Measurements from ENCODE around the gene C6orf15. TPM values are rescaled to one million over a fixed set of nuclear protein-coding genes. Genes with fewer than 3 reads are reported as not detected.

C6orf15 gene
- total and polyA plus RNA-seq, 2 donors (not counting 3 experiments of a cell fraction or from before 2014, with no cell fraction given): not detected

DNA sequence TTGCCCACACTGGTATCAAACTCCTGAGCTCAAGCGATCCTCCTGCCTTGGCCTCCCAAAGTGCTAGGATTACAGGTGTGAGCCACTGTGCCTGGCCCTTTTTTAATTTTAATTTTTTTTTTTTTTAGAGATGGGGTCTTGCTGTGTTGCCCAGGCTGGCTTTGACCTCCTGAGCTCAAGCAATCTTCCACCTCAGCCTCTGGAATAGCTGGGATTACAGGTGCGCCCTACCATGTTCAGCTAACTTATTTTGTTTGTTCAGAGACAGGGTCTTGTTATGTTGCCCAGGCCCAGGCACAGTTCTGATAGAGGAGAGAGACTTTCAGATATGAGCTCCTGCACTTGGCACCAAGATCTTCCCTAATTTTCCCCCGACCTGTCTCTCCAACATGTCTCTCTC lies 18.4 kb upstream of the C6orf15 start:
- Histone ChIP-seq H3K9me1 (replicated peaks; ENCODE audit: control insufficient read depth, extremely low read depth, insufficient read depth, low read length) (no peaks in the 10 kb centered on the region), H3K4me2 (ENCODE audit: insufficient read depth, low read length) (no peak overlapping the region), H2AFZ (ENCODE audit: low read depth, low read length) (no peak overlapping the region), H3K36me3 (ENCODE audit: control insufficient read depth in 2 of 2, extremely low read depth in 1 of 2, insufficient read depth in 2 of 2, low read length in 2 of 2) (no peaks in the 10 kb centered on the region), H3K27me3 (ENCODE audit: control insufficient read depth in 2 of 2, insufficient read depth in 2 of 2, low read length in 2 of 2) (peaks cover 3 to 6% of the 10 kb centered on the region in 2 experiments), H4K20me1 (replicated peaks; ENCODE audit: control insufficient read depth, extremely low read depth, insufficient read depth, low read length) (no peaks in the 10 kb centered on the region), H3K9ac (replicated peaks; ENCODE audit: extremely low read depth, insufficient read depth, low read length) (no peak overlapping the region), H3K4me1 (ENCODE audit: control insufficient read depth, extremely low read depth, insufficient read depth, low read length) (no peaks in the 10 kb centered on the region), H3K79me2 (ENCODE audit: control insufficient read depth, insufficient read depth, low read length) (no peaks in the 10 kb centered on the region), H3K9me3 (replicated peaks; ENCODE audit: control insufficient read depth, insufficient read depth, low read length) (no peaks in the 10 kb centered on the region), H3K27ac (ENCODE audit: insufficient read depth, low read depth, low read length) (no peak overlapping the region), H3K4me3 (replicated peaks in 1 of 3; ENCODE audit: insufficient read depth in 1 of 3, low read depth in 1 of 3, low read length in 3 of 3) (no peak overlapping the region)
- no peak for DNase-seq (ENCODE audit: low read depth, low spot score)
- dilution Hi-C loops (cut with MboI; ENCODE audit: extremely low pct_ligation_motif_present, low sequenced_read_pairs) (no loop called here), intact Hi-C loops (cut with micrococcal nuclease) (no loop called here)
- ChIA-PET CTCF (interaction anchor here (1.2 to 10.6 kb wide), 8 partner anchors 12 to 236 kb away, joined by 3 to 71 read pairs (median 16); partner anchors contain the start of gene PSORS1C1), POLR2A (no interaction called here)
- FAIRE-seq: no peak
- no peak for TF ChIP-seq POLR2A (IDR thresholded peaks at IDR 0.05; ENCODE audit: low read depth, low read length)
- no TSS peak for BruUV-seq (replicated peaks)

DNA sequence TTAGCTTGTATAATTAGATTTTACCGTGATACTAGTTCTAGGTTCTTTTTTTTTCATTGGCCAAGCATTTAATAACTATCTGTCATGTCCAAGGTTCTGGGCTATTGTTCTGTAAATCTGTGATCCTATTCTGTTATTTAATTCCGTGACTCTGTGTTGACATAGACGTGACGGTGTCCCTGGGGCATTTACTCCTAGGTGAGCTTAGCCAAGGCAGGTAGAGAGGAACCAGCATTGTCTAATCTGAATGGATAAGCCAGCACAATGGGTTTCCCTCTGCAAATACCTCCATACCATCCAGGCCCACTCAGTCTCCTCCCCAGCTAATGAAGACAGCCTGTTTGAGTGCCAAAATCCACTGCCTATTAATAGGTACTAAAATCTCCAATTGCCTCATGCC lies 16.8 kb upstream of the C6orf15 start:
- H4K20me1 ChIP-seq (replicated peaks; ENCODE audit: control insufficient read depth, extremely low read depth, insufficient read depth, low read length): no peaks in the 10 kb centered on the region
- ChIA-PET CTCF (interaction anchor here (0.9 to 10.6 kb wide), 14 partner anchors 8 to 450 kb away, joined by 3 to 71 read pairs (median 8); partner anchors contain the start of genes PSORS1C1 and VARS2), POLR2A (no interaction called here)
- no peaks in the 10 kb centered on the region for H3K9me3 ChIP-seq (replicated peaks; ENCODE audit: control insufficient read depth, insufficient read depth, low read length)
- TF ChIP-seq GATA2 (IDR thresholded peaks at IDR 0.05; ENCODE audit: insufficient read depth, insufficient read length, low read depth, low read length) (no peak), MYC (IDR thresholded peaks at IDR 0.05; ENCODE audit: low read depth, low read length) (no peak), POLR2AphosphoS5 (IDR thresholded peaks at IDR 0.05; ENCODE audit: insufficient read depth, low read depth, low read length) (no peak), JUN (IDR thresholded peaks at IDR 0.05; ENCODE audit: borderline replicate concordance, insufficient read depth, insufficient read length, low read depth) (no peak), EZH2 (IDR thresholded peaks at IDR 0.05; ENCODE audit: borderline replicate concordance, low read depth, low read length, severe bottlenecking) (no peak)
- TF ChIP-seq, protein P1, sequence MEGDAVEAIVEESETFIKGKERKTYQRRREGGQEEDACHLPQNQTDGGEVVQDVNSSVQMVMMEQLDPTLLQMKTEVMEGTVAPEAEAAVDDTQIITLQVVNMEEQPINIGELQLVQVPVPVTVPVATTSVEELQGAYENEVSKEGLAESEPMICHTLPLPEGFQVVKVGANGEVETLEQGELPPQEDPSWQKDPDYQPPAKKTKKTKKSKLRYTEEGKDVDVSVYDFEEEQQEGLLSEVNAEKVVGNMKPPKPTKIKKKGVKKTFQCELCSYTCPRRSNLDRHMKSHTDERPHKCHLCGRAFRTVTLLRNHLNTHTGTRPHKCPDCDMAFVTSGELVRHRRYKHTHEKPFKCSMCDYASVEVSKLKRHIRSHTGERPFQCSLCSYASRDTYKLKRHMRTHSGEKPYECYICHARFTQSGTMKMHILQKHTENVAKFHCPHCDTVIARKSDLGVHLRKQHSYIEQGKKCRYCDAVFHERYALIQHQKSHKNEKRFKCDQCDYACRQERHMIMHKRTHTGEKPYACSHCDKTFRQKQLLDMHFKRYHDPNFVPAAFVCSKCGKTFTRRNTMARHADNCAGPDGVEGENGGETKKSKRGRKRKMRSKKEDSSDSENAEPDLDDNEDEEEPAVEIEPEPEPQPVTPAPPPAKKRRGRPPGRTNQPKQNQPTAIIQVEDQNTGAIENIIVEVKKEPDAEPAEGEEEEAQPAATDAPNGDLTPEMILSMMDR (IDR thresholded peaks at IDR 0.05; ENCODE audit: extremely low read depth in 1 of 2, insufficient read depth in 1 of 2, low read depth in 1 of 2, low read length in 2 of 2): no peak
- H3K79me2 ChIP-seq (ENCODE audit: control insufficient read depth, insufficient read depth, low read length): no peaks in the 10 kb centered on the region
- no peak overlapping the region for H3K4me3 ChIP-seq (replicated peaks in 1 of 3; ENCODE audit: insufficient read depth in 1 of 3, low read depth in 1 of 3, low read length in 3 of 3)
- H3K27ac ChIP-seq (ENCODE audit: insufficient read depth, low read depth, low read length): no peak overlapping the region
- H3K9me1 ChIP-seq (replicated peaks; ENCODE audit: control insufficient read depth, extremely low read depth, insufficient read depth, low read length): no peaks in the 10 kb centered on the region
- H3K36me3 ChIP-seq (ENCODE audit: control insufficient read depth in 2 of 2, extremely low read depth in 1 of 2, insufficient read depth in 2 of 2, low read length in 2 of 2): no peaks in the 10 kb centered on the region
- peaks cover 14% of the 10 kb centered on the region for H3K4me1 ChIP-seq (ENCODE audit: control insufficient read depth, extremely low read depth, insufficient read depth, low read length)
- dilution Hi-C loops (cut with MboI; ENCODE audit: extremely low pct_ligation_motif_present, low sequenced_read_pairs) (no loop called here), intact Hi-C loops (cut with micrococcal nuclease) (loop anchor here (2.0 to 5.0 kb wide), 3 partner anchors 34 to 302 kb away; no protein-coding TSS in a partner anchor)
- H3K4me2 ChIP-seq (ENCODE audit: insufficient read depth, low read length): no peak overlapping the region
- H2AFZ ChIP-seq (ENCODE audit: low read depth, low read length): no peak overlapping the region
- no peak for DNase-seq (ENCODE audit: low read depth, low spot score)
- H3K9ac ChIP-seq (replicated peaks; ENCODE audit: extremely low read depth, insufficient read depth, low read length): no peak overlapping the region
- peaks cover 3 to 6% of the 10 kb centered on the region in 2 experiments for H3K27me3 ChIP-seq (ENCODE audit: control insufficient read depth in 2 of 2, insufficient read depth in 2 of 2, low read length in 2 of 2)
- no TSS peak for BruUV-seq (replicated peaks)
- no peak for FAIRE-seq

All from endothelial cell of umbilical vein (primary cell).